H7 (cell line): ENCODE measurements around the gene POGK. TPM values are rescaled to one million over a fixed set of nuclear protein-coding genes. Genes with fewer than 3 reads are reported as not detected.

Experiments
- DNase-seq: peaks from one replicate; pipeline ENCODE4 v3.0.0; 2012
- H3K27me3 ChIP-seq: 2 replicates; pipeline ENCODE4 v1.6.0; 2011; ENCODE audit warnings: mild to moderate bottlenecking, low read length; ENCODE audit not compliant: control insufficient read depth, insufficient read depth
- H3K36me3 ChIP-seq: replicated peaks from 2 replicates; pipeline ENCODE4 v1.5.1; 2011; ENCODE audit warnings: low read length; ENCODE audit not compliant: control insufficient read depth, insufficient read depth
- H3K4me3 ChIP-seq: 2 replicates; pipeline ENCODE4 v1.5.1; 2011; ENCODE audit warnings: low read depth, mild to moderate bottlenecking, control low read depth, low read length, moderate library complexity; ENCODE audit not compliant: insufficient read depth
- total RNA-seq: library from RNA; depleted of rRNA; stranded (reverse); fragments of >200 nt; shearing (Covaris generic); gene quantifications from 2 replicates; pipeline ENCODE4 v1.2.3, GENCODE V29; 2014; rRNA removed

POGK gene
- total RNA-seq, 1 experiment from 2014 or later, result 43.0 TPM

DNA sequence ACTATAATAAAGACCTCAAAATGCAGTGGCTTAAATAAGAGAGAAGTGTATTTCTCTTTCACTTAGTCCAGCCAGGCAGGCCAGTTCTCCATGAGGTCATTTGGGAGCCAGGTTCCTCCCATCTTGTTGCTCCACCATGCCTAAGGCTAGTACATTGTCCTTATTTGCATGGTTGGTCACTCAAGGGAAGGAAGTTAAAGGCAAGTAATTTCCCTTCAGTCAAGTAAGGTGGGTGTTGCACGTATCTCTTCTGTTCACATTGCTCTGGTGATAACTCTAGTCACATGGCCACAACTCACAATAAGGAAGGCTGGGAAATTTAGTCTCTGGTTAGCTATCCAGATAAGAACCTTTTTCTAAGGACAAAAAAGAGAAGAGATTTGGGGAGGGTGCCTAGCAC, 64.0 kb downstream of the POGK start:
- Histone ChIP-seq H3K36me3 (no peaks in the 10 kb centered on the region), H3K4me3 (no peak overlapping the region), H3K27me3 (no peaks in the 10 kb centered on the region)
- DNase-seq, result no peak

DNA sequence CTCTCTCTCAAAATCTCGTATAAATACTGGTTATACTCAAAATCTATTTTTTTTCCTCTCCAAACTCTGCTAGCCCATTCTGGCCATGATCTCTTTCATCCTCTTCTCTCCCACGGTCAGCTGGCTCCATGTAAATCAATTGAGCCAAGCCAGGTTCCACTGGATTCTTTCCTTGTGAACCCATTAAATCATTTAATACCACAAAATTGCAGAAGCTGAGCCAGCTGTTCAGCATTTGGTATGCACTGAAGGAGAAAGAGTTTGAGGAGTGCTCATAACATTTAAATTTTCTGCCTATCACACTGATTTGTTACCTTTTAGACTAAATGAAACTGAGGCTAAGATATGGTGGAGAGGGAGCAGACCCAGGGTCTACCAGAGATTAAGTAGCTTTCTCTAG, 65.9 kb downstream of the POGK start:
- H3K4me3 ChIP-seq, result no peak overlapping the region
- no peaks in the 10 kb centered on the region; the same call in 1 of the 2 replicates for H3K27me3 ChIP-seq
- DNase-seq, result no peak
- no peaks in the 10 kb centered on the region for H3K36me3 ChIP-seq

DNA sequence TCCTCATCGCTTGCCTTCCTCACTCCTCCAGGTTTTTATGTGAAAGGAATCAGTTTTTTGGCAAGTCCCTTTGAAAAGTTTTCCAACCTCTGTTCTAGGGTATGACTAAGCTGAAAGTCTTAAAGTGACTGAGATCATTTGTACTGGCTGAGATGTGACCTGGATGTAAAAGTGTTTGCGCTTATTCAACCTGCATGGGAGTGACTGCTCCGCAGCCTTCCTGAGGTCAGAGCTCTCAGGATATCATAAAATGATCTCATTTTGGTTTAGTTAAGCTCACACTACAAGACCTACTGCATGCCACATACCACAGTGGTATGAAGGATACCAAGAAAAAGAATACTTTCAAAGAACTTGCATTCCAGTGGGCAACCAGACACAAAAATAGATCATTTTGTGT, 66.6 kb downstream of the POGK start:
- DNase-seq, result no peak
- no peak overlapping the region for H3K4me3 ChIP-seq
- no peaks in the 10 kb centered on the region; the same call in 1 of the 2 replicates for H3K27me3 ChIP-seq
- no peaks in the 10 kb centered on the region for H3K36me3 ChIP-seq

Other genes with a start within 250 kb of the POGK start
- gene TADA1, start 36.8 kb downstream of the POGK start, total RNA-seq, result 30.7 and 39.4 TPM in 2 replicates
- gene ILDR2, start 136.1 kb downstream of the POGK start, total RNA-seq, result 0.11 and 0.21 TPM in 2 replicates
- not detected in 2 replicates for gene MAEL, start 149.8 kb downstream of the POGK start, total RNA-seq